Transverse colon (tissue), 4 donors: ENCODE results near the gene SLC4A8. TPM values are rescaled to one million over a fixed set of nuclear protein-coding genes. Genes with fewer than 3 reads are reported as not detected.

ENCODE experiments used
- DNase-seq: peaks from one replicate; pipeline ENCODE4 v3.0.0-alpha.2; 2019
- H3K27ac ChIP-seq, 4 donors: fragments of 200-600 bp; sonication (generic); 2 replicates each; pipeline ENCODE4 v1.5.1; 2016 to 2018; ENCODE audit warnings: inconsistent platforms in 4 of 4
- H3K27me3 ChIP-seq: fragments of 200-600 bp; sonication (generic); 2 replicates; pipeline ENCODE4 v1.5.1; 2017; ENCODE audit warnings: inconsistent platforms
- H3K36me3 ChIP-seq, 4 donors: fragments of 200-600 bp; sonication (generic); 2 replicates each; pipeline ENCODE4 v1.5.1; 2017 to 2019; ENCODE audit warnings: inconsistent platforms in 4 of 4
- H3K4me1 ChIP-seq, 4 donors: fragments of 200-600 bp; sonication (generic); 2 replicates each; pipeline ENCODE4 v1.5.1; 2017 to 2020; ENCODE audit warnings: inconsistent platforms in 4 of 4
- H3K4me3 ChIP-seq, 4 donors: fragments of 200-600 bp; sonication (generic); 1 replicate in 1 of 4; 2 replicates in 3 of 4; pipeline versions ENCODE4 v1.5.1 to v1.6.1; 2017 to 2019; ENCODE audit warnings: inconsistent platforms in 4 of 4
- H3K9me3 ChIP-seq, 2 donors: fragments of 200-600 bp; sonication (generic); 2 replicates each; pipeline ENCODE4 v1.5.1; 2017 to 2019; ENCODE audit warnings: inconsistent platforms in 2 of 2
- CTCF ChIP-seq, 5 experiments: fragments of 200-600 bp in 3 of 5; fragments of 450-650 bp in 2 of 5; sonication (generic) in 3 of 5; IDR thresholded peaks; 1 replicate in 2 of 5; 2 replicates in 3 of 5; pipeline ENCODE4 v1.5.1; 2016 to 2017; ENCODE audit warnings: antibody characterized with exemption in 5 of 5, inconsistent platforms in 3 of 5, mild to moderate bottlenecking in 2 of 5, moderate library complexity in 1 of 5
- EP300 ChIP-seq: sonication (generic); formaldehyde crosslinking; IDR thresholded peaks from one replicate; pipeline ENCODE4 v1.6.1; 2017; ENCODE audit warnings: antibody characterized with exemption, low read depth
- POLR2A ChIP-seq: fragments of 450-650 bp; IDR thresholded peaks from one replicate; pipeline ENCODE4 v1.6.1; 2016; ENCODE audit warnings: antibody characterized with exemption, mild to moderate bottlenecking, moderate library complexity
- POLR2AphosphoS5 ChIP-seq, 3 donors: sonication (generic); formaldehyde crosslinking; IDR thresholded peaks; one replicate each; pipeline ENCODE4 v1.6.1; 2016; ENCODE audit warnings: antibody characterized with exemption in 3 of 3
- WGBS, 2 donors: methylation state at CpG; one replicate each; pipeline ENCODE4 v1.1.5; 2018; ENCODE audit warnings: low coverage in 1 of 2; 5-methylcytosine and 5-hydroxymethylcytosine counted together
- in situ Hi-C, 4 donors: fragments of 200-750 bp; cut with MboI; loops; one replicate each; pipeline versions ENCODE4 v1.15.0 to v1.15.1; 2017; ENCODE audit warnings: low sequenced_read_pairs in 3 of 4, low pct_ligation_motif_present in 1 of 4, low pct_unique_long_range_greater_than_20kb in 1 of 4
- intact Hi-C: fragments of 100-400 bp; cut with DNase I; formaldehyde crosslinking; loops from one replicate; pipeline ENCODE4 v1.15.1; 2023; ENCODE audit warnings: low total_unique reads
- total RNA-seq, 4 donors: library from RNA; depleted of rRNA; stranded (reverse); fragments of >200 nt; gene quantifications; one replicate each; pipeline ENCODE4 v1.1.0, GENCODE V29; 2016

The SLC4A8 gene
- 1 to 10 TPM in 2 of 4 donors, under 1 TPM in 1, not detected in 1; 0.64 to 2.2 (median 1.1) TPM for total RNA-seq

- DNase-seq: peak; percentile 78
- H3K4me3 ChIP-seq: peak within 1 kb of the TSS; percentile 16 to 55 (median 38)
- H3K36me3 ChIP-seq: no peaks in the 10 kb centered on the region
- TF ChIP-seq POLR2AphosphoS5 (IDR thresholded peaks at IDR 0.05): no peak
- peak; percentile 55 to 78 (median 66) for TF ChIP-seq CTCF (IDR thresholded peaks at IDR 0.05)
- peaks cover 12% of the 10 kb centered on the region for H3K27me3 ChIP-seq
- no peak within 1 kb of the TSS for H3K27ac ChIP-seq
- no peaks in the 10 kb centered on the region for H3K9me3 ChIP-seq
- in situ Hi-C loops (loop anchor here in 3 of 4 donors (5.0 to 10.0 kb wide), 4 partner anchors 100 to 400 kb away; a partner anchor contains a TSS), intact Hi-C loops (loop anchor here (10.0 kb wide), 1 partner anchor 100 kb away; no protein-coding TSS in a partner anchor)
- 7 to 67% methylated on average over 1 to 52 of the region's 73 CpGs for WGBS, 2 donors
- H3K4me1 ChIP-seq: peaks cover 0 to 15% (median 11%) of the 10 kb centered on the region in 4 donors
Measured at GRCh38 chr12:51424662-51425539, at the start of gene SLC4A8. TSS of gene SLC4A8 (plus strand) at chr12:51424831. CDS start at chr12:51424988, 157 bp downstream.

- DNase-seq: no peak
- peaks cover 0 to 8% (median 0%) of the 10 kb centered on the region in 4 donors for H3K4me1 ChIP-seq
- H3K27me3 ChIP-seq: no peaks in the 10 kb centered on the region
- H3K36me3 ChIP-seq: no peaks in the 10 kb centered on the region
- no peak overlapping the region for H3K4me3 ChIP-seq
- 64 to 85% methylated on average over 2 to 5 of the region's 5 CpGs for WGBS, 2 donors
- no peaks in the 10 kb centered on the region for H3K9me3 ChIP-seq
- in situ Hi-C loops: no loop called here
- intact Hi-C loops: no loop called here
- no peak overlapping the region for H3K27ac ChIP-seq
- TF ChIP-seq POLR2A: no peak
- TF ChIP-seq CTCF (IDR thresholded peaks at IDR 0.05): no peak
- TF ChIP-seq POLR2AphosphoS5 (IDR thresholded peaks at IDR 0.05): no peak
- no peak for TF ChIP-seq EP300
Measured at GRCh38 chr12:51374856-51375255, 49.8 kb upstream of the SLC4A8 start.

GRCh38 chr12:51377099-51377984, 47.3 kb upstream of the SLC4A8 start:
- no peak for TF ChIP-seq POLR2AphosphoS5 (IDR thresholded peaks at IDR 0.05)
- TF ChIP-seq POLR2A: no peak
- TF ChIP-seq EP300: no peak
- no peak for TF ChIP-seq CTCF (IDR thresholded peaks at IDR 0.05)
- no peak overlapping the region for H3K27ac ChIP-seq
- intact Hi-C loops (no loop called here), in situ Hi-C loops (no loop called here)
- no peaks in the 10 kb centered on the region for H3K36me3 ChIP-seq
- no peak for DNase-seq
- 81% methylated on average over 11 of the region's 11 CpGs; no CpG with 5 or more reads in 1 of the 2 donors for WGBS, 2 donors
- no peaks in the 10 kb centered on the region for H3K27me3 ChIP-seq
- H3K4me3 ChIP-seq: no peak overlapping the region
- H3K9me3 ChIP-seq: no peaks in the 10 kb centered on the region
- no peaks in the 10 kb centered on the region for H3K4me1 ChIP-seq

- Histone ChIP-seq H3K27me3 (no peaks in the 10 kb centered on the region), H3K4me1 (no peaks in the 10 kb centered on the region), H3K36me3 (no peaks in the 10 kb centered on the region), H3K27ac (no peak overlapping the region), H3K9me3 (no peaks in the 10 kb centered on the region), H3K4me3 (no peak overlapping the region)
- in situ Hi-C loops: no loop called here
- DNase-seq: no peak
- intact Hi-C loops: no loop called here
- 92 to 100% methylated on average over 1 to 2 of the region's 2 CpGs for WGBS, 2 donors
- TF ChIP-seq POLR2AphosphoS5 (IDR thresholded peaks at IDR 0.05) (no peak), CTCF (IDR thresholded peaks at IDR 0.05) (no peak), EP300 (no peak), POLR2A (no peak)
Measured at GRCh38 chr12:51378749-51379148, 45.9 kb upstream of the SLC4A8 start.
